Putamen (tissue), 1 donor: ENCODE data around the gene CNIH2.
"Not testable (repeated sequence)": the region's sequence is repeated elsewhere in the genome, so short reads cannot be mapped to it uniquely, and the experiment has no call there.

Experiments used
- DNase-seq: peaks from one replicate; pipeline ENCODE4 v3.0.0-alpha.2; 2016; ENCODE audit warnings: low spot score

The CNIH2 gene

DNA sequence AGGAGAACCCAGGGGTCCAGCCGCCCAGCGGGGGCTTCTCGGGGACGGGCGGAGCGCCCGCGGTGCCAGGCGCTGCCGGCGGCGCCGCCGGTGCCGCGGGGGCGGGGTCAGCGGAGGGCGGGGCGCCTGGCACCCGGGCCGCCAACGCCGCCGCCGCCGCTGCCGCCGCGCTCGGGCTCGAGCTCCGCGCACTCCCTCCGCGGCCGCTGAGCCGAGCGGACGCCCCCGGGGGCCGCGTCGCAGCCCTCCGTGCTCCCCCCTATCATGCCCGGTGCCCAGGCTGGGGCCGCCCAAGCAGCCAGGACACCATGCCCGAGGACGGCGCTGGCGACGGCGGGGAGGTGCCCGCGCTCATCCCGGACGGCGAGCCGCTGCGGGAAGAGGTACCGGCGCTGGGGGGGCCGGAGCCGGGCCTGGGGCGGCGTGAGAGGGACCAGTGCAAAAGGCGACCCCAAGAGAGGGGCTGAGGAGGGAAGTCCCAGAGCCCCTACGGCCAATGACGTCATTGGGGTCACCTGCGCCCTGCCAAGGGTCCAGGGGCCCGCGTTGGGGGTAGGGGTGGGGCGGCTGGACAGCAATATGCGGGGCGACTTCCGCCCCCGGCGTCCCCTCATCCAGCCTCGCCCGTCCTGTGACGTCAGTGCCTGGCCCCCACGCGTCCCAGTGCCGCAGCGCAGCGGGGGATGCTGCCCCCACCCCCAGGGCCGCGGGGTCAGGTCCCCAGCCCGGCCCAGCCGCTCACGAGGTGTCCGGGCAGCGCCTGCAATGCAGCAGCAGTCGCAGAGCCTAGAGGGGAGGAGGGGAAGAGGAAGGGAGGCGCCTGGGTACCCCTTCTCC, 13.9 kb downstream of the CNIH2 start, which contains the start of gene TMEM151A:
TMEM151A (plus strand) TSS at position 189 of the 837 bp plus-strand sequence; CDS start at position 309, 120 bp downstream.
- DNase-seq = no peak

DNA sequence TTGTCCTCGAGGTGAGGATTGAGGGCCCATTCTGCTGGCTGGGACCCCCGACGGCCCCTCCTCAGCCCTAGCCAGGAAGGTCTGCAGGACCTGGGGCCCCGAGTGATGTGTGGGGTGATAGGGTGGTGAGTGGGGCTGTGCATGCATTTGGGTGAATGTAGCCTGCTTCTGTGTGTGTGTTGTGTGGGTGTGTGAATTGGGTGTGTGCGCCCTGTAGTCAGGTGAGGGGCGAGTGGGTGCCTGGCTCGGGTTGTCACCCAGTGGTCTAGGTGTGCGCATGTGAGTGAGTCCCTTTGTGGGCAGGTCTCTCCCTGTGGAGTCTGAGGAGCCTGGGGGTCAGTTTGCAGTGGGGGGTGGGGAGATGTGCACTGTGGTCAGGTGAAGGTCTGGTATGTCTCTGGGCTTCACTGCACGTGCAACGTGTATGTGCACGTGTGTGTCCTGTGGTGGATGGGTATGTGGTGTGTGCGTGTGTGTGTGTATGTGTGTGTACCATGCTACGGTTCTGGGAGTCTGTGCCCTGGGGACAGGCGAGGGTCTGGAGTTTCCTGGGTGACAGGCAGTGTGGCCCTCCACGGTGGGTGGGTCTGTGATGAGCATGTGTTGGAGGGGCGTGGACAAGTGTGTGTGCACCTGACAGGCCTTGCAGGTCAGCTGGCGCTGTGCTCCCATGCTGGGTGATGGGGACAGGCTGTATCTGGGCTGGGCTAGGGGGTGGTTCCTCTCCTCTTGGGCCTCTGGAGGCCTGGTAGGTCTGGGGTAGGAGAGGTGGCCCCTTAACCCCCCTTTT, 14.8 kb downstream of the CNIH2 start:
- no peak for DNase-seq

DNA sequence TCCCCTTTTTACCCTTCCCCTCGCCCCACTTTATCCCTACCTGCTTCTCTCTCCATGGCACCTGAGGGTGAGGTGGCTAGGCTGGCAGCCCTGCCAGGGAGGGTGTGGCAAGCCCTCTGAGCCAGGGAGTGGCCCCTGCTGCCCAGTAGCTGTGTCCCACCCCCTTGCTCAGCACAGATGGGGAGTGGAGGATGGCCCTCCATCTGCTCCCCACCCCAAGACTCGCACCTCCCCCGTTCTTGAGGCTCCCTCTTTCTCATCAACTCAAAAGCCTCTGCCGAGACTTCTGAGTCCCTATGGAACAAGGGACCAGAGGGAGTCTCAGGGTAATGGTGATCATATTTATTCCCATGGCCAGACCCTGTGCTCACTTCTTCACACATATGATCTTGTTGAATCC, 15.4 kb downstream of the CNIH2 start:
- no peak for DNase-seq

DNA sequence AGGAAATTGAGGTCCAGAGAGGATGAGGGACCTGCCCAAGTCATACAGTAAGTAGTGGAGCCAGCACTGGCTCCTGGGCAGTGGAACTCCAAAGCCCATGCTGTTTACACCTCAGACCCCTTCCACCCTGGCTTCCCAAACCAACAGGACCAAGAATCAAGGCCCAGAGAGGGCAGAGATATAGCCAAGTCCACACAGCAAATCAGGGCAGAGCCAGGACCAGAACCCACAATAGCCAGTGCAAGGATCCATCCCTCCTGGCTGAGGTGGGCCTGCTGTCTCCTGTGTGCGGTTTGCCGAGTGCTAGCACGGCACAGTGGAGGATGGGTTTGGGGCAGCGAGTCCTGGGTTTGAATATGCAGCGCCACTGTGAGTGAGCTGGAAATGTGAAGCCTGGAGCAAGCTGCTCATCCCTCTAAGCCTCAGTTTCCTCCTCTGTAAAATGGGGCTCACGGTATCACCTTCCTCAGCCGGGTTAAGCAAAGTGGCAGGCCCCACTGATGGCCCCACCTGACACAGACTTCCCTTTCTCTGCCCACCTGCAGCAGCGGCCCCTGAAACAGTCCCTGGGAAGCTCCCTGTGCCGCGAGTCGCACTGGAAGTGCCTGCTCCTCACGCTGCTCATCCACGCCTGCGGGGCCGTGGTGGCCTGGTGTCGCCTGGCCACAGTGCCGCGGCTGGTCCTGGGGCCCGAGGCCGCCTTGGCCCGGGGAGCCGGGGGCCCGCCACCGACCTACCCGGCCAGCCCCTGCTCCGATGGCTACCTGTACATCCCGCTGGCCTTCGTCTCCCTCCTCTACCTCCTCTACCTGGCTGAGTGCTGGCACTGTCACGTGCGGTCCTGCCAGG, 16.0 kb downstream of the CNIH2 start:
- DNase-seq = no peak

DNA sequence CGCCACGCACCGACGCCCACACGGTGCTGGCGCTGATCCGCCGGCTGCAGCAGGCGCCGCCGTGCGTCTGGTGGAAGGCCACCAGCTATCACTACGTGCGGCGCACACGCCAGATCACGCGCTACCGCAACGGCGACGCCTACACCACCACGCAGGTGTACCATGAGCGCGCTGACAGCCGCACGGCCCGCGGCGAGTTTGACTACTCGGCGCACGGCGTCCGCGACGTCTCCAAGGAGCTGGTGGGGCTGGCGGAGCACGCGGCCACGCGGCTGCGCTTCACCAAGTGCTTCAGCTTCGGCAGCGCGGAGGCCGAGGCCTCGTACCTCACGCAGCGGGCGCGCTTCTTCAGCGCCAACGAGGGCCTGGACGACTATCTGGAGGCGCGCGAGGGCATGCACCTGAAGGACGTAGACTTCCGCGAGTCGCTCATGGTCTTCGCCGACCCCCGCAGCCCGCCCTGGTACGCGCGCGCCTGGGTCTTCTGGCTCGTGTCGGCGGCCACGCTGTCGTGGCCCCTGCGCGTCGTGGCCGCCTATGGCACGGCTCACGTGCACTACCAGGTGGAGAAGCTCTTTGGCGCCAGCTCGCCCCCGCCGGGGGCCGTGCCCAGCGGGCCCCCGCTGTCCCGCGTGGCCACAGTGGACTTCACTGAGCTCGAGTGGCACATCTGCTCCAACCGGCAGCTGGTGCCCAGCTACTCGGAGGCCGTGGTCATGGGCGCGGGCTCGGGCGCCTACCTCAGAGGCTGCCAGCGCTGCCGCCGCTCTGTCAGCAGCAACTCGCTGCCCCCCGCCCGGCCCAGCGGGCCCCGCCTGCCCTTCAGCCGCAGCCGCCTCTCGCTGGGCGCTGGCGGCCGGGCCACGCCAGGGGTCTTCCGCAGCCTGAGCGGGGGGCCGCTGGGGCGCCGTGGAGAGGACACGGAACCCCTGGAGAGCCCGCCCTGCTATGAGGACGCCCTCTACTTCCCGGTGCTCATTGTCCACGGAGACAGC, 16.9 kb downstream of the CNIH2 start:
- DNase-seq = no peak

DNA sequence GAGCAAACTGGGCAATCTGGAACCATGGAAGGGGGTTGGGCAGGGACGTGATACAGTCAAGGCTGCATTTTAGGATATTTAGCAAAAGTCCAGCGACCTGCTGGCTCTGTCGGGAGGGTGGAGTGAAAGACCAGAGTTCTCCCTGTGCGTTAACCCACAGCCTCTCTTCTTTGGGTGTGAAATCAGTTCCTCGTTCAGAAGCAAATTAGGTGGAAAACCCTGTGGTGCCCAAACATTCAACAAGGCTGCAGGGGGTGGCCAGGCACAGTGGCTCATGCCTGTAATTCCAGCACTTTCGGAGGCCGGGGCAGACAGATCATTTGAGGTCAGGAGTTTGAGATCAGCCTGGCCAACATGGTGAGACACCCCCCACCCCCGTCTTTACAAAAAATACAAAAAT, 19.6 kb downstream of the CNIH2 start:
- no peak for DNase-seq

DNA sequence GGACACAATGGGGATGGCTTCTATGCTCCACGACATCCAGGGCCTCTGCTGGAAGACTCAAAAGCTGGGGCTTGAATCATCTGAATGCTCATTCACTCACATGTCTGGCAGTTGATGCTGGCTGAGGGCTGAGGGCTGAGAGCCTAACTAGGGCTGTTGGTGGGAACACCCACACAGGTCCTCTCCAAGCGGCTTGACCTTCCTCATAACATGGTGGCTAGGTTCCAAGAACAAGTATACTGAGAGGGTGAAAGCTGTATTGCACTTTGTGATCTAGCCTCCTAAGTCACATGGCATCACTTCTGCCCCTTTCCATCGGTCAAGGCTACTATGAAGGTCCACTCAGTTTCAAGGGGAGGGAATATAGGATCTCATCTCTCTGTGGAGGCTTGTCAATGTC, 21.2 kb downstream of the CNIH2 start:
- DNase-seq = no peak

DNA sequence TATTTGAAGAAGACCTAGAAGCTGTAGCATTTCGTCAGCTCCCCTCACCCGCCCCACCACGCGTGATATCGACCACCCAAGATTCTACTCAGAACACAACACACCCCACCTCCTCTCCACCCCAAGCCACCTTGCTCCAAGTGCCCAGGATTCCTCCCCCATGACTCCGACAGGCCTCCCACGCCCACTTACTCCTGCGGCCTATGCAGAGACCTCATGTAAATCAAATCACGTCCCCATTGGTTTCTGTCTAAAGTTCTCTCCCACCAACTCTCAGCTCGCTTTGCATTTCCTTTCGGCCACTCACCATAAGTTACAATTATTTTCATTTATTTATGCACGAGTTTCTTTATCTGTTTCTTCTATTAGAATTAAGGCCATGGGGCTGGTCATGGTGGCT, 24.7 kb downstream of the CNIH2 start:
- no peak for DNase-seq

DNA sequence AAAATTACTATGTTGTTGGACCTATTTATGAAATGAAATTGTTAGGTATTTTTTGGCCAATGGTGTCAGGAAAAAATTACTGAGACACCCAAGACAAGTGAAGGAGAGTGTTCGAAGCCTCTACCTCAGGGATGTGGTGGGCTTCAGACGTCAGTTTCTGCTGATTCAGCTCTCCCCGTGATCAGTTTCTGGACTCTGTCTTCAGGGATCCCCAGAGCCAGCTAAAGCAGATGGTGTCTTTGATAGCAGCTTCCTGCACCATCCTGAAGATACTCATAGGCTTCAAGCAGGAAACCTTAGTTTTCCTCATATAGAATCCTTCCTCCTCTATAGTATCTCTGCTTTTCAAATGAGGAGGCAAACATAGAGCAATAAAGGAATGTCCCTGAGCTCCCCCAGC, 31.5 kb downstream of the CNIH2 start:
- no peak for DNase-seq

DNA sequence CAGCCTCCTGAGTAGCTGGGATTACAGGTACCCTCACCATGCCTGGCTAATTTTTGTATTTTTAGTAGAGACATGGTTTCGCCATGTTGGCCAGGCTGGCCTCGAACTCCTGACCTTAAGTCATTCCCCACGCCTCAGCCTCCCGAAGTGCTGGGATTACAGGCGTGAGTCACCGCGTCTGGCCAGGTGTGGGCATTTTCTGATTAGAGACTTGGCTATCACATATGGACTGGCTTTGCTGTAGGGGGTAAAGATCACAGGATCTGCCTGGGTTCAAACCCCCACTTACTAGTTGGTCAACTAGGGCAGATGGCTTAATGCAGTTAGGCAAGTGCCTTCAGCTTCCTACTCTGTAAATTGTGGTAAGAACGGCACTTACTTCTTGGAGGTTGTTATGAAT, 32.3 kb downstream of the CNIH2 start:
- no peak for DNase-seq

DNA sequence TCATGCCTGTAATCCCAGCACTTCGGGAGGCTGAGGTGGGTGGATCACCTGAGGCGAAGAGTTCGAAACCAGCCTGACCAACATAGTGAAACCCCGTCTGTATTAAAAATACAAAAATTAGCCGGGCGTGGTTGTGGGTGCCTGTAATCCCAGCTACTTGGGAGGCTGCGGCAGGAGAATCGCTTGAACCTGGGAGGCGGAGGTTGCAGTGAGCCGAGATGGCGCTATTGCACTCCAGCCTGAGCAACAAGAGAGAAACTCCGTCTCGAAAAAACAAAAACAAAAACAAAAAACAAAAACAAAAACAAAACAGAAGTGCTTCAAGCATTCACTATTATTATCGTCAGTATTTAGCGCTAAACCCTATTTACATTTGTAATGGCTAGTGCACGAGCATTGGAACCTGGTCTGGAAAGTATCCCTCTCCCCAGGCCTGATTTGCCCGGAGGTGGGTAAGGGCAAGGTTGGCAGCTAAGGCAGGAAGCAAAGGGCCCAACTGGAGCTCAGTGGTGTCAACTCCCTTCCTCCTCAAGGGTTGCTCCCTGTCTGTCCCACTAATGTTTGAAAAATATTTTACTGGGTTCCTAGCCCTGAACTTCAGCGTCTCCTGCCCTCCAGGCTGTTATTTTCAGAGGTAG, 32.9 kb downstream of the CNIH2 start:
- DNase-seq = not testable (repeated sequence)

DNA sequence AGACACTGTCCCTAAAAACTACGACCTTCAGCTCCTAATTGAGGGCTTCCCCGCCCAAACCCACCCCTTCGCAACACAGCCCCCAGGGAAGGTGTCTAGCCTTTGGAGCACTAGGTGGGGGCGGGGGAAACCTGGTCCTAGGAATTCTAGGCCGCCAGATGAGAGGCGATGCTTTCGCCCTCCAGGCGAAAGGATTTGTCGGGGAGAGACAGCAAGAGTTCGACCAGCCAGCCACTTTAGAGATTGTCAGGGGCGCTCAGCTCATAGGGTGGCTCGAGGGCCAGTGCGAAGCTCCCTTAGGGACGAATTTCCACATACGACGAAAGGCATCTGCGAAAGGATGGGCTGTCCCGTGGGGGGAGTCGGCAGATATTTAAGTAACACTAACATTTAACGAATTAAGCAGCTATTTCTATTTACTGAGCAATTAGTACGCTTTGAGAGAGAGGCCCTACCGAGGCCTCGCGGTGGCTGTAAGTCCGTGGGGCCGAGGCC, 33.5 kb downstream of the CNIH2 start:
- DNase-seq = no peak

DNA sequence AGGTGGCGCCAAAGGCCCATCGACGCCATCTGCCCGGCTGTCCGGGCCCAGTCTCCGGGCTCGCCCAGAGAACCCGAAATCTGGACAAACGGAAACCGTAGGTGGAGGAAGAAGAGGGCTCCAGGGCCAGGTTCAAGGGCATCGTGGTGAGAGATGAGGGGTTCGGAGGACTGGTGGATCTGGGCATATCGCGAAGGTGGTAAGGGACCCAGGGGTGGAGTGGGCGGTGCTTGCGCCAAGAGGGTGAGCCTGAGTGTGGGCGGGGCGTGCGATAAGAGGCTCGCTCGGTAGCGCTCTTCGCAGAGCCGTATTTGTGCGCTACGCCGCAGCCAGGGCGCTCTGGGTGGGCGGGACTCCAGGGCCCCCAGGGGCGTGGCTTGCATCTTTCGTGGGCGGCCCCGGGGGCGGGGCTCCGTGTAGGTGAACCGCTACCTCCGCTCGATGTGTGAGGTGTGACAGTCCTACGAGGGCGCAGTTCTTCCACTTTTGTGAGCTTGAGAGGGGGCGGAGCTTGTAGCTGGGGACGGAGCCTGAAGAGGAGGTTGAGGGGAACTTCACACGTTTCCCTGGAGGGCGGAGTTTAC, 34.1 kb downstream of the CNIH2 start:
- peak; percentile 81 for DNase-seq

DNA sequence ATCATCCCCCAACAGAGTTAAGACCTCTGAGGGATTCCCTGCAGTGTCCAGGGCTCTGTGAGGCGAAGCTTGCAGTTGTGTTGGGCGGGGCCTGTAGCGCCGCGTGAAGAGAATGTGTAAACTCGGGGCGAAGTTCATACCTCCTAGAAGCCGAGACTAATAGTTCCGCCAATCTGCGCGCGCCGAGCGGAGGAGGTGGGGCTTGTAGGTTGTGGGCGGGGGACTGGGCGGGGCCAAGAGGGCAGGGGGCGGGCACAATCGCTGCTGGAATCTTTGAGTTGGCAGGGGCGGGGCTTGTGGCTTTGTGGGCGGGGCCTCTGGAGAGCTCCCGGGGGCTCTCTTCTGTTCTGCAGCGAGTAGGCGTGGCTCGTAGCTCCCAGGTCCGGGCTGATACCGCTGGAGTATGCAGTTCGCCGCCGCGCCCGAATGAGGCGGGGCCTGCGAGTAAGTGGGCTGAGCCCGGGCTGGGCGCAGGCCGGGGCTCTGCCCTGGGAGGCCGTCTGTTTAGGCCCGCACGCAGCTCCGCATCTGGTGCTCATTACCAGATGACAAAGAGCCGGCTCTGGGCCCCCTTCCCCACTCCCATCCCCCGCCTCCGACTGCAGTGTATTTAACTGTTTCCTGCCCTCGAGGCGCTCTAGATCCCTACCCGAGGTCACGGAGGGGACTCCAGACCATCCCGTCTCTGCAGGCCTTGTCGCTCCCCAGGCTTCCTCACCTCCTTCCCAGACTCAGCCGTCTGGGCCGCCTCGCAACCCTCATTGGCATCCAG, 34.8 kb downstream of the CNIH2 start:
- DNase-seq = peak; percentile 91

DNA sequence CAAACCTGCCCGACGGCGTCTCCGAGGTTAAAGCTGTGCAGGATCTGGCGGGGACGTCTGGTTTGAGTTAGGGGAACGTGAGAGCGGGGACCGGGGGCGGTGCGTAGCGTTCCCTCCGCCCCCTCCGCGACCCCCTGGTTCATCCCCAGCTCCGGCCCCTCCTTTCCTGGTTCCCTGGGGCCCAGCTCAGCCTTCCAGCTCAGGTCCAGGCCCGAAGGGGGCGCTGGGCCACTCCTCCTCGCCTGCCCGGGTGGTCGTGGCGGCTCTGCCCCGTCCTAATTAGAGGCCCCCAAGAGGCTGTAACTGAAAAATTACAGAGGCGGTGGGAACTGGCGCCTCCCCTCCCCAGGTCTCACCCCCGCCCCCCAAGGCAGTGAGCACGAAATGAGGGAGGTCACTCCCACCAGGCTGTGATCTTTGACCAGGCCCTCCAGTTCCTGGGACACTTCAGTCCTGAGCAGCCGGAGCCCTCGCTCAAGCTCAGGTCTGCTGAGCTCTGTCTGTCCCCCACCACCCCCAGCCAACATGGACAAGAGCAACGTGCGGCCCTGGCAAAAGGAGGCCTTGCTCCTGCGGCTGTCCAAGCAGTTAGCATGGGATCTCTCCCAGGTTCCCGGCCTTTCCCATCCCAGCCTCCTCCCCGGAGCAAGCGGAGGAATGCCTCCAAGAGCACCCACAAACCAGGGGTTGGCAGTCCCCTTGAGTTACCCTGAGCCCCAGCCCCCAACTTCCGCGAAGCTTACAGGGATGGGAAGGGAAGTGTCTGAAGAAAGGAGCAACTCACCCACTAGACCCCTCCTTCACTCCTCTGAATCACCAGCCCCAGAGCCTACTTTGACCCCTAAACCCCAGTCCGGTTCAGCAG, 35.6 kb downstream of the CNIH2 start:
- no peak for DNase-seq

DNA sequence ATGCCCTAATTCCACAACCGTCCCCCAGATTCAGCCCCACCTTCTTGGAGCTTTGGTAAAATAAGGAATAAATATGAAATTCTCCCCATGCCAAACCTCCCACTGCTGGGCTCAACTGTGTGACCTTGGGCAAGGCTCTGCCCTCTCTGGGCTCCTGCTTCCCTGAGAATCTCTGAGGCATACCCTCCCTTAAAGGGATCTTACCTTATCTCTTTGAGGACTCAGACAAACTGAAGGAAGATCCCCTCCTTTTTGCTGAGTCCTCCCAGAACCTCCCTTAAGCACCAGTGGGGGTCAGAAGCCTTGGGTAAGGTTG, 36.2 kb downstream of the CNIH2 start:
- no peak for DNase-seq

DNA sequence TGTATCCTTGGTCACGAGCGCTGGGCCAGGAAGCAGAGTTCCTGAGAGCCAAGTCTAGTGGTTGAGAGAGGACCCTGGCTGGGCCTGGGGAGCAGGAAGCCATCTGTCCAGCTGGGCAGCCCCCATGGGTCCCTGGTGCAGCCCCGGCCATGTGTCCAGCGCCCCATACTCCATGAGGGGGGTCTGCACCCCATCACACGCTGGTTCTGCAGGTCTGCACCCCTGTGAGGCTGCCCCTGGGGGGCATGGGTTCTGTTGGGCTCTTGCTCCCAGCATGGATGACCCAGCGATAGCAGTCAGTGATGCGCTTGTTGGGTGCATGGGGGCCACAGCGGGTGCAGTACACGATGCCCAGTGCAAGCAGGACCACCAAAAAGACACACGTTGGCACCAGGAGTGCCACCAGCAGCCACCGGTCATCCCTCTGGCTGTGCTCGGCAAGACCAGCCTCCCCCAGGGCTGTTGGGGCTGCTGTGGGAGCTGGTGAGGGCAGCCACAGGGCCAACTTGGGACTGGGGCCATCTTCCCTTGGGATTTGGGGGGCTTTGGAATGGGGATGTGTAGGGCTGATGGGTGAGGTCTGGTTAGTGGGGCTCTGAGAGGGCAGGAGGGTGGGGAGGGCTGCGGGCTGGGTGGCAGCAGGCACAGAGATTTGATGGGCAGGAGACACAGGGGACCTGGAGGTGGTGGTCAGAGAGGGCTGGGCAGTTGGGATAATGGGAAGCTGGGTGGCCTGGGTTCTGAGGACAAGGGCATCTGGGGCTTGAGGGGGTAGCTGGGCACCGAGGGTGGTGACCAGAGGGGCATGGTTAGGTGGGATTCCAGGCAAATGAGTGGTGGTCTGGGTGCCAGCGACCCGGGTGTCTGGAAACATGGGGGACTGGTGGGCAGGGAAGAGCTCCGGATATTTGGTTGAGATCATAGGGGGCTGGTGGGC, 36.9 kb downstream of the CNIH2 start:
- no peak for DNase-seq
